ENCODE results near the gene PCDHGA9.
"Not testable (repeated sequence)": the region's sequence is repeated elsewhere in the genome, so short reads cannot be mapped to it uniquely, and the experiment has no call there.

Gene PCDHGA9

DNA sequence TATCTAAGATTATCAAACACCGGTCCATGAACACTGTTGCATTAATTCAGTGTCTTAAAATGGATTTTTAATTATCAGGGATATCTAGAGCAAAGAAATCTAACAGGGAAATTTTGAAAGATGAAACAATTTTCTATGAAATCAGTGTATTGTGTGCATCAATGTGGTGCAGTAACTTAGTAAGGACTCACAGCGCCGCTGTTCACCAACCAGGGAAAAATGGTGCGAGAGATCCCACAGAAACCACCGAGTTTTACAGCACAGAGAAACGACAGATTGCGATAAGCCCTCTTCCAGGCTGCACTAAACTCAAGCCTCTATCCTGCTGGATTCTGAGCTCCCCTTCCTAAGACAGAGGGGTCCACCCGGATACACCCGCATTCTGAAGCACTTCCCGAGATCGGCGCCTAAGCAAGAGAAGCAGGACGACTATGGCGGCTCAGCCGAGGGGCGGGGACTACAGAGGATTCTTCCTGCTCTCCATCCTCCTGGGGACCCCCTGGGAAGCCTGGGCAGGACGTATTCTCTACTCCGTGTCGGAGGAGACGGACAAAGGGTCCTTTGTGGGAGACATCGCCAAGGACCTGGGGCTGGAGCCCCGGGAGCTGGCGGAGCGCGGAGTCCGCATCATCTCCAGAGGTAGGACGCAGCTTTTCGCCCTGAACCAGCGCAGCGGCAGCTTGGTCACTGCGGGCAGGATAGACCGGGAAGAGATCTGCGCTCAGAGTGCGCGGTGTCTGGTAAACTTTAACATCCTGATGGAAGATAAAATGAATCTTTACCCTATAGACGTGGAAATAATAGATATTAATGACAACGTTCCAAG, 19.9 kb upstream of the PCDHGA9 start, which contains the start of gene PCDHGA7:
Gene PCDHGA7 (plus strand): TSS at position 274 of the 826 bp plus-strand sequence. CDS start 158 bp downstream, at position 432.
- Histone ChIP-seq H3K4me1 (ENCODE audit: low read length) (no peaks in the 10 kb centered on the region), H3K4me3 (ENCODE audit: low read length) (no peak within 1 kb of the TSS), H3K27me3 (ENCODE audit: low read depth, low read length) (no peaks in the 10 kb centered on the region), H3K79me2 (ENCODE audit: low read length) (no peaks in the 10 kb centered on the region), H3K4me2 (ENCODE audit: low read length) (no peak within 1 kb of the TSS), H3K36me3 (replicated peaks; ENCODE audit: low read depth, low read length) (no peaks in the 10 kb centered on the region), H3K27ac (ENCODE audit: low read length) (no peak within 1 kb of the TSS), H3K9ac (ENCODE audit: low read length) (no peak within 1 kb of the TSS), H4K20me1 (ENCODE audit: insufficient read depth, low read length) (no peaks in the 10 kb centered on the region), H2AFZ (ENCODE audit: low read depth, low read length) (no peak within 1 kb of the TSS), H3K9me3 (ENCODE audit: insufficient read depth, low read length) (no peaks in the 10 kb centered on the region)
- TF ChIP-seq EZH2phosphoT487 (IDR thresholded peaks at IDR 0.05; ENCODE audit: low read depth): no peak
- TF ChIP-seq, protein P1, sequence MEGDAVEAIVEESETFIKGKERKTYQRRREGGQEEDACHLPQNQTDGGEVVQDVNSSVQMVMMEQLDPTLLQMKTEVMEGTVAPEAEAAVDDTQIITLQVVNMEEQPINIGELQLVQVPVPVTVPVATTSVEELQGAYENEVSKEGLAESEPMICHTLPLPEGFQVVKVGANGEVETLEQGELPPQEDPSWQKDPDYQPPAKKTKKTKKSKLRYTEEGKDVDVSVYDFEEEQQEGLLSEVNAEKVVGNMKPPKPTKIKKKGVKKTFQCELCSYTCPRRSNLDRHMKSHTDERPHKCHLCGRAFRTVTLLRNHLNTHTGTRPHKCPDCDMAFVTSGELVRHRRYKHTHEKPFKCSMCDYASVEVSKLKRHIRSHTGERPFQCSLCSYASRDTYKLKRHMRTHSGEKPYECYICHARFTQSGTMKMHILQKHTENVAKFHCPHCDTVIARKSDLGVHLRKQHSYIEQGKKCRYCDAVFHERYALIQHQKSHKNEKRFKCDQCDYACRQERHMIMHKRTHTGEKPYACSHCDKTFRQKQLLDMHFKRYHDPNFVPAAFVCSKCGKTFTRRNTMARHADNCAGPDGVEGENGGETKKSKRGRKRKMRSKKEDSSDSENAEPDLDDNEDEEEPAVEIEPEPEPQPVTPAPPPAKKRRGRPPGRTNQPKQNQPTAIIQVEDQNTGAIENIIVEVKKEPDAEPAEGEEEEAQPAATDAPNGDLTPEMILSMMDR (IDR thresholded peaks at IDR 0.05; ENCODE audit: low read depth, low read length): no peak

GRCh38 chr5:141383345-141383744, 19.2 kb upstream of the PCDHGA9 start:
- H3K79me2 ChIP-seq (ENCODE audit: low read length): no peaks in the 10 kb centered on the region
- H3K36me3 ChIP-seq (replicated peaks; ENCODE audit: low read depth, low read length): no peaks in the 10 kb centered on the region
- no peak overlapping the region for H3K4me3 ChIP-seq (ENCODE audit: low read length)
- TF ChIP-seq EZH2phosphoT487 (IDR thresholded peaks at IDR 0.05; ENCODE audit: low read depth): no peak
- TF ChIP-seq, protein P1 (IDR thresholded peaks at IDR 0.05; ENCODE audit: low read depth, low read length): no peak
- no peaks in the 10 kb centered on the region for H4K20me1 ChIP-seq (ENCODE audit: insufficient read depth, low read length)
- no peaks in the 10 kb centered on the region for H3K27me3 ChIP-seq (ENCODE audit: low read depth, low read length)
- no peak overlapping the region for H3K9ac ChIP-seq (ENCODE audit: low read length)
- H2AFZ ChIP-seq (ENCODE audit: low read depth, low read length): no peak overlapping the region
- H3K9me3 ChIP-seq (ENCODE audit: insufficient read depth, low read length): no peaks in the 10 kb centered on the region
- no peak overlapping the region for H3K4me2 ChIP-seq (ENCODE audit: low read length)
- H3K27ac ChIP-seq (ENCODE audit: low read length): no peak overlapping the region
- no peaks in the 10 kb centered on the region for H3K4me1 ChIP-seq (ENCODE audit: low read length)

DNA sequence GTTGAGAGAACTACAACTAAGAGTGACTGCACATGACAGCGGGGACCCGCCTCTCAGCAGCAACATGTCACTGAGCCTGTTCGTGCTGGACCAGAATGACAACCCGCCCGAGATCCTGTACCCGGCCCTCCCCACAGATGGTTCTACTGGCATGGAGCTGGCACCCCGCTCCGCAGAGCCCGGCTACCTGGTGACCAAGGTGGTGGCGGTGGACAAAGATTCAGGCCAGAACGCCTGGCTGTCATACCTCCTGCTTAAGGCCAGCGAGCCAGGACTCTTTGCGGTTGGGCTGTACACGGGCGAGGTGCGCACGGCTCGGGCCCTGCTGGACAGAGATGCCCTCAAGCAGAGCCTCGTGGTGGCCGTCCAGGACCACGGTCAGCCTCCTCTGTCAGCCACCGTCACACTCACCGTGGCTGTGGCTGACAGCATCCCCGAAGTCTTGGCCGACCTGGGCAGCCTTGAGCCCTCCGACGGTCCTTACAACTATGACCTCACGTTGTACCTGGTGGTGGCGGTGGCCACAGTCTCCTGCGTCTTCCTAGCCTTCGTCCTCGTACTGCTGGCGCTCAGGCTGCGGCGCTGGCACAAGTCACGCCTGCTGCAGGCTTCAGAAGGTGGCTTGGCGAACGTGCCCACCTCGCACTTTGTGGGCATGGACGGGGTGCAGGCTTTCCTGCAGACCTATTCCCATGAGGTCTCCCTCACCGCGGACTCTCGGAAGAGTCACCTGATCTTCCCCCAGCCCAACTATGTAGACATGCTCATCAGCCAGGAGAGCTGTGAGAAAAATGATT, 17.9 kb upstream of the PCDHGA9 start:
- Histone ChIP-seq H3K27me3 (ENCODE audit: low read depth, low read length) (no peaks in the 10 kb centered on the region), H3K36me3 (replicated peaks; ENCODE audit: low read depth, low read length) (no peaks in the 10 kb centered on the region), H3K4me1 (ENCODE audit: low read length) (no peaks in the 10 kb centered on the region), H4K20me1 (ENCODE audit: insufficient read depth, low read length) (no peaks in the 10 kb centered on the region), H3K9ac (ENCODE audit: low read length) (no peak overlapping the region), H3K79me2 (ENCODE audit: low read length) (no peaks in the 10 kb centered on the region), H3K27ac (ENCODE audit: low read length) (no peak overlapping the region), H3K4me2 (ENCODE audit: low read length) (no peak overlapping the region), H3K4me3 (ENCODE audit: low read length) (no peak overlapping the region), H2AFZ (ENCODE audit: low read depth, low read length) (no peak overlapping the region), H3K9me3 (ENCODE audit: insufficient read depth, low read length) (no peaks in the 10 kb centered on the region)
- no peak for TF ChIP-seq EZH2phosphoT487 (IDR thresholded peaks at IDR 0.05; ENCODE audit: low read depth)
- TF ChIP-seq, protein P1 (IDR thresholded peaks at IDR 0.05; ENCODE audit: low read depth, low read length): no peak

- H3K4me2 ChIP-seq (ENCODE audit: low read length); H3K4me3 ChIP-seq (ENCODE audit: low read length); H3K27me3 ChIP-seq (ENCODE audit: low read depth, low read length); H3K9ac ChIP-seq (ENCODE audit: low read length); H3K36me3 ChIP-seq (replicated peaks; ENCODE audit: low read depth, low read length); H3K27ac ChIP-seq (ENCODE audit: low read length); H4K20me1 ChIP-seq (ENCODE audit: insufficient read depth, low read length); H3K4me1 ChIP-seq (ENCODE audit: low read length); H3K79me2 ChIP-seq (ENCODE audit: low read length); H2AFZ ChIP-seq (ENCODE audit: low read depth, low read length); H3K9me3 ChIP-seq (ENCODE audit: insufficient read depth, low read length): not testable (repeated sequence)
Observed at GRCh38 chr5:141387557-141388311, 14.8 kb upstream of the PCDHGA9 start, which contains the start of gene PCDHGB4. TSS of gene PCDHGB4 (plus strand) at chr5:141387698. CDS start at chr5:141387885, 187 bp downstream.

All from OCI-LY3 (cell line).